K562 (cell line): Measurements from ENCODE around the gene XPR1.

Experiments used
- ARID4B ChIP-seq: sonication (generic); formaldehyde crosslinking; IDR thresholded peaks from 2 replicates; pipeline ENCODE4 v1.8.0; 2022; ENCODE audit warnings: mild to moderate bottlenecking, missing genetic modification reagents
- ELF2 ChIP-seq: fragments of 250-450 bp; sonication (Bioruptor Pico); IDR thresholded peaks from 2 replicates; pipeline ENCODE4 v1.5.0; 2021; ENCODE audit warnings: mild to moderate bottlenecking
- EP300 ChIP-seq: IDR thresholded peaks from 2 replicates; pipeline ENCODE4 v1.6.1; 2012; ENCODE audit warnings: low read length, improper control_type of control experiment
- NR1H2 ChIP-seq: sonication (generic); formaldehyde crosslinking; IDR thresholded peaks from 2 replicates; pipeline ENCODE4 v1.4.0; 2020; ENCODE audit warnings: mild to moderate bottlenecking, missing genetic modification reagents
- POLR2A ChIP-seq: fragments of 450-650 bp; conservative IDR thresholded peaks from 2 replicates; pipeline ENCODE4 v1.6.1; 2016
- RFX5 ChIP-seq: IDR thresholded peaks from 2 replicates; pipeline ENCODE4 v1.6.1; 2011; ENCODE audit warnings: low read depth, mild to moderate bottlenecking, improper control_type of control experiment, low read length
- ZNF551 ChIP-seq: fragments of 250-450 bp; sonication (Bioruptor Pico); IDR thresholded peaks from 2 replicates; pipeline ENCODE4 v1.5.0; 2021; ENCODE audit warnings: mild to moderate bottlenecking, moderate library complexity
- TF ChIP-seq, protein P1 (sequence below), 3 experiments: IDR thresholded peaks in 2 of 3; conservative IDR thresholded peaks in 1 of 3; 2 replicates each; pipeline ENCODE4 v1.5.1; 2011 to 2012; ENCODE audit warnings: low read length in 3 of 3, mild to moderate bottlenecking in 3 of 3, control low read depth in 2 of 3, improper control_type of control experiment in 1 of 3, inconsistent platforms in 1 of 3, low read depth in 1 of 3, mixed read lengths in 1 of 3, moderate library complexity in 1 of 3; ENCODE audit not compliant: insufficient read depth in 2 of 3

DNA sequence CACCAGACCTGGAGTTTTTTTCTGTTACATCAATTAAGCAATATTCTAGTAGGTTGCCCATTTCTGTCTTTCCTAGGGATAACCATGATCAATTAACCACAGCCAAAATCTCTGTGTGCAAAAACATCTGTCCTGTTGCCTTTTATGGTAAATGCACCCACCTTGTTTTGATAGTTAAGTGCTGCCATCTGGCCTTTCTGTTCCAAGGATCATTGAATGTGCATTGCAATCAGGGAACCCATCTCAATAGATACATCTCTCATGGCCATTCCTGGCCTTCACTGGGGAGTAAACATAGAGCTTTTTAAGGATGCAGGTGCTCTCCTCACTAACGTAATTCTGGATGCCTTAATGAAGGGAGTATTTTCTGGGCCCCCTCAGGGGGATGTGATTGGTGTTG, 169.1 kb downstream of the XPR1 start:
- TF ChIP-seq RFX5 = no peak
- TF ChIP-seq POLR2A = no peak
- no peak for TF ChIP-seq NR1H2 (CRISPR knock-in tag)
- TF ChIP-seq ELF2 (CRISPR knock-in tag) = no peak
- no peak for TF ChIP-seq ARID4B (CRISPR knock-in tag)
- TF ChIP-seq, protein P1, sequence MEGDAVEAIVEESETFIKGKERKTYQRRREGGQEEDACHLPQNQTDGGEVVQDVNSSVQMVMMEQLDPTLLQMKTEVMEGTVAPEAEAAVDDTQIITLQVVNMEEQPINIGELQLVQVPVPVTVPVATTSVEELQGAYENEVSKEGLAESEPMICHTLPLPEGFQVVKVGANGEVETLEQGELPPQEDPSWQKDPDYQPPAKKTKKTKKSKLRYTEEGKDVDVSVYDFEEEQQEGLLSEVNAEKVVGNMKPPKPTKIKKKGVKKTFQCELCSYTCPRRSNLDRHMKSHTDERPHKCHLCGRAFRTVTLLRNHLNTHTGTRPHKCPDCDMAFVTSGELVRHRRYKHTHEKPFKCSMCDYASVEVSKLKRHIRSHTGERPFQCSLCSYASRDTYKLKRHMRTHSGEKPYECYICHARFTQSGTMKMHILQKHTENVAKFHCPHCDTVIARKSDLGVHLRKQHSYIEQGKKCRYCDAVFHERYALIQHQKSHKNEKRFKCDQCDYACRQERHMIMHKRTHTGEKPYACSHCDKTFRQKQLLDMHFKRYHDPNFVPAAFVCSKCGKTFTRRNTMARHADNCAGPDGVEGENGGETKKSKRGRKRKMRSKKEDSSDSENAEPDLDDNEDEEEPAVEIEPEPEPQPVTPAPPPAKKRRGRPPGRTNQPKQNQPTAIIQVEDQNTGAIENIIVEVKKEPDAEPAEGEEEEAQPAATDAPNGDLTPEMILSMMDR (IDR thresholded peaks at IDR 0.05 in 2 of 3, conservative IDR thresholded peaks at IDR 0.05 in 1 of 3; ENCODE audit: insufficient read depth in 2 of 3, low read depth in 1 of 3, low read length in 3 of 3) = no peak
- TF ChIP-seq EP300 = no peak
- no peak for TF ChIP-seq ZNF551 (CRISPR knock-in tag)
